ENCODE measurements around the gene SFXN2.
"Not testable (repeated sequence)": the region's sequence is repeated elsewhere in the genome, so short reads cannot be mapped to it uniquely, and the experiment has no call there.

The SFXN2 gene

GRCh38 chr10:102753718-102754117 is 39.3 kb downstream of the SFXN2 start:
- no peak for DNase-seq (ENCODE audit: low read depth)

GRCh38 chr10:102757323-102757722 is 42.9 kb downstream of the SFXN2 start:
- DNase-seq (ENCODE audit: low read depth): no peak

- DNase-seq (ENCODE audit: low read depth): no peak
These were observed 44.0 kb downstream of the SFXN2 start for GRCh38 chr10:102758240-102758932.

- not testable (repeated sequence) for DNase-seq (ENCODE audit: low read depth)
These were observed 44.5 kb downstream of the SFXN2 start for GRCh38 chr10:102758933-102759262.

- no peak for DNase-seq (ENCODE audit: low read depth)
These were observed 45.2 kb downstream of the SFXN2 start for GRCh38 chr10:102759497-102760210.

GRCh38 chr10:102761981-102762380 is 47.5 kb downstream of the SFXN2 start:
- no peak for DNase-seq (ENCODE audit: low read depth)

- no peak for DNase-seq (ENCODE audit: low read depth)
These were observed 48.1 kb downstream of the SFXN2 start for GRCh38 chr10:102762401-102763015.

- DNase-seq (ENCODE audit: low read depth): no peak
These were observed 48.7 kb downstream of the SFXN2 start for GRCh38 chr10:102763037-102763607.

GRCh38 chr10:102764470-102765161 is 50.2 kb downstream of the SFXN2 start:
- no peak for DNase-seq (ENCODE audit: low read depth)

- no peak for DNase-seq (ENCODE audit: low read depth)
These were observed 50.9 kb downstream of the SFXN2 start for GRCh38 chr10:102765336-102765735.

- DNase-seq (ENCODE audit: low read depth): no peak
These were observed 53.2 kb downstream of the SFXN2 start for GRCh38 chr10:102767428-102768160.

- no peak for DNase-seq (ENCODE audit: low read depth)
These were observed 55.1 kb downstream of the SFXN2 start for GRCh38 chr10:102769375-102770107.

- no peak for DNase-seq (ENCODE audit: low read depth)
These were observed 55.7 kb downstream of the SFXN2 start for GRCh38 chr10:102770108-102770482.

GRCh38 chr10:102770792-102771191 is 56.4 kb downstream of the SFXN2 start:
- DNase-seq (ENCODE audit: low read depth): no peak

GRCh38 chr10:102773320-102773719 is 58.9 kb downstream of the SFXN2 start:
- no peak for DNase-seq (ENCODE audit: low read depth)

GRCh38 chr10:102773986-102774385 is 59.5 kb downstream of the SFXN2 start:
- no peak for DNase-seq (ENCODE audit: low read depth)

GRCh38 chr10:102775201-102775934 is 60.9 kb downstream of the SFXN2 start:
- DNase-seq (ENCODE audit: low read depth): no peak

- no peak for DNase-seq (ENCODE audit: low read depth)
These were observed 61.7 kb downstream of the SFXN2 start for GRCh38 chr10:102775935-102776669.

- DNase-seq (ENCODE audit: low read depth): no peak
These were observed 62.5 kb downstream of the SFXN2 start for GRCh38 chr10:102776779-102777456.

Measured in stimulated activated CD8-positive, alpha-beta memory T cell treated with anti-CD3 and anti-CD28 coated beads, Interleukin-15, amount 100 ng/mL, for 24 hours (primary cell).